ENCODE data around the gene ZNF239.

The ZNF239 gene

DNA sequence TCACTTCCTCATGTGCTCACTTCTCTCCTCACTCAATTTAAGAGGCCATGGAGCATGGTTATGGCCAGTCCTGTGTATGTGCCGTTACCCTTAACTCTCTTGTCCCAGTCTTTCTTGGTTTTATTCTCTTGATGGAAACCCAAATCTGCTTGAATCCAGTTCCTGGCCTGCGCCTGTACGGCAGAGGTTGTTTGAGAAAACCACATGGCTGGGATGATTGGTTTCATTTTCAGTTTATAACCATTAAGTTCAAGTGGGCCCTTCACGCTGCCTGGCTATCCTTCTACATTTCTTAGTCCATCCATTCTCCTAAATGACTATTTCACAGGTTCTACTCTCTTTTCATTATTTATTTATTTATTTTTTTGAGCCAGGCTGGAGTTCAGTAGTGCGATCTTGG, 1.6 kb upstream of the ZNF239 start:
- H3K79me2 ChIP-seq (ENCODE audit: insufficient read depth, low read depth) = no peaks in the 10 kb centered on the region
- no peaks in the 10 kb centered on the region for H3K36me3 ChIP-seq (ENCODE audit: insufficient read depth)
- no peaks in the 10 kb centered on the region for H3K4me1 ChIP-seq (ENCODE audit: low read depth, poor library complexity, severe bottlenecking)
- H2AFZ ChIP-seq (ENCODE audit: low read depth) = no peak overlapping the region
- no peak overlapping the region for H3K27ac ChIP-seq
- H3K4me3 ChIP-seq (IDR thresholded peaks at IDR 0.05; ENCODE audit: insufficient read depth, low read depth, low read length) = no peak overlapping the region
- TF ChIP-seq, protein P1, sequence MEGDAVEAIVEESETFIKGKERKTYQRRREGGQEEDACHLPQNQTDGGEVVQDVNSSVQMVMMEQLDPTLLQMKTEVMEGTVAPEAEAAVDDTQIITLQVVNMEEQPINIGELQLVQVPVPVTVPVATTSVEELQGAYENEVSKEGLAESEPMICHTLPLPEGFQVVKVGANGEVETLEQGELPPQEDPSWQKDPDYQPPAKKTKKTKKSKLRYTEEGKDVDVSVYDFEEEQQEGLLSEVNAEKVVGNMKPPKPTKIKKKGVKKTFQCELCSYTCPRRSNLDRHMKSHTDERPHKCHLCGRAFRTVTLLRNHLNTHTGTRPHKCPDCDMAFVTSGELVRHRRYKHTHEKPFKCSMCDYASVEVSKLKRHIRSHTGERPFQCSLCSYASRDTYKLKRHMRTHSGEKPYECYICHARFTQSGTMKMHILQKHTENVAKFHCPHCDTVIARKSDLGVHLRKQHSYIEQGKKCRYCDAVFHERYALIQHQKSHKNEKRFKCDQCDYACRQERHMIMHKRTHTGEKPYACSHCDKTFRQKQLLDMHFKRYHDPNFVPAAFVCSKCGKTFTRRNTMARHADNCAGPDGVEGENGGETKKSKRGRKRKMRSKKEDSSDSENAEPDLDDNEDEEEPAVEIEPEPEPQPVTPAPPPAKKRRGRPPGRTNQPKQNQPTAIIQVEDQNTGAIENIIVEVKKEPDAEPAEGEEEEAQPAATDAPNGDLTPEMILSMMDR (conservative IDR thresholded peaks at IDR 0.05; ENCODE audit: low read depth, low read length) = no peak
- H3K27me3 ChIP-seq (ENCODE audit: insufficient read depth, low read depth) = no peaks in the 10 kb centered on the region
- no peak overlapping the region for H3K9ac ChIP-seq
- H3K4me2 ChIP-seq = no peak overlapping the region
- no peaks in the 10 kb centered on the region for H4K20me1 ChIP-seq (ENCODE audit: insufficient read depth)

DNA sequence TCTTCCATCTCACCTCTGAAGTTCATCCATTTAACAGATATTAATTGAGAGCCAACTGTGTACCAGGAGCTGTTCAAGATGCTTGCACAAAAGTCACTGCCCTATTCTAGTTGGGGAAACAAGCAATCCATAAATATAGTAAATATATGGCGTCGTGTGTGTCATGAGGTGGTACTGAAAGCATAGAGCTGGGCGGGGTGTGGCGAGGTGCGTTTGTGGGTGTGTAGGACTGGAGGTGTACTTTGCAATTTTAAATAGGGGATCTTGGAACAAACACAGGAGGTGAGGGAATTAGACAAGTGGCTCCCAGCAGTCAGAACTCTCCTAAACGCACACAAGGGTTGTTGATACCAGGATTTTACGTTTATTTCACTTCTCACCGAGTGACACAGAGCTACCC, 490 bp upstream of the ZNF239 start:
- Histone ChIP-seq H2AFZ (ENCODE audit: low read depth) (no peak overlapping the region), H3K4me1 (ENCODE audit: low read depth, poor library complexity, severe bottlenecking) (no peaks in the 10 kb centered on the region), H3K4me3 (IDR thresholded peaks at IDR 0.05; ENCODE audit: insufficient read depth, low read depth, low read length) (no peak overlapping the region), H3K27ac (no peak overlapping the region), H4K20me1 (ENCODE audit: insufficient read depth) (no peaks in the 10 kb centered on the region), H3K36me3 (ENCODE audit: insufficient read depth) (no peaks in the 10 kb centered on the region), H3K4me2 (no peak overlapping the region), H3K9ac (no peak overlapping the region), H3K27me3 (ENCODE audit: insufficient read depth, low read depth) (no peaks in the 10 kb centered on the region), H3K79me2 (ENCODE audit: insufficient read depth, low read depth) (no peaks in the 10 kb centered on the region)
- TF ChIP-seq, protein P1 (conservative IDR thresholded peaks at IDR 0.05; ENCODE audit: low read depth, low read length) = no peak

DNA sequence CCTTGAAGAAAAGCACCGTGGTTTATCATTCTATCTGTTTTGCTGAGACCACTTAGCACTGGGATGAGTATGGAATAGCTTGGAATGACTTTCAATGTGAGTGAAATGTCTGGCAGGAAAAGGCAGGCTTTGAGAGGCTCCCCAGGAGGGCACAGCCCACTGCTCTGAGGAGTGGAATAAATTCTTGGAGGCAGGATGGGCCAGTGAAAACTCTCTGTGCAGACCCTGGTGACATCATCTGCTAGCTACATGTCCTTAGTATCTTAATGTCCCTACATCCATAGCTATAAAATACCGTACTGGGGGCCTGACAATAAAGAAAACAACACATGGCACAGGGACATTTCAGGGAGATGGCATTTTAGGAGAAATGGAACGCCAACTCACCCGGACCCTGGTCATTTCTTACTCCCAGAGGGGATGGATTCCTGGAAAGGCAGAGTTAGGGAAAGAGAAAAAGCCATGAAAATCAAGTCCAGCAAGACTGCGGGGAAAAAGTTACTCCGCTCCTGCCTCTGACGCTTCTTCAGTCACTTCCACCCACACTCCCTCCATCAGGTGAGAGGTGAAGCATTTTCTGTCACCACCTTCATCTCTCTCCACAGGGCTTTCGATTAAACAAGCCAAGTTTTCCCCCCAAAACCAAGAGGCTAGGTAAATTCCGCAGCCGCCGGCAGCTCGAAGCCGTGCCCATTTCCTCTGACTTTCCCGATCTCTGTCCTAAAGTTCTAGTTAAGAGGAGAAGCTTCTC, 991 bp downstream of the ZNF239 start:
- Histone ChIP-seq H3K4me3 (IDR thresholded peaks at IDR 0.05; ENCODE audit: insufficient read depth, low read depth, low read length) (no peak overlapping the region), H3K27ac (no peak overlapping the region), H3K4me1 (ENCODE audit: low read depth, poor library complexity, severe bottlenecking) (no peaks in the 10 kb centered on the region), H3K36me3 (ENCODE audit: insufficient read depth) (no peaks in the 10 kb centered on the region), H3K27me3 (ENCODE audit: insufficient read depth, low read depth) (no peaks in the 10 kb centered on the region), H4K20me1 (ENCODE audit: insufficient read depth) (no peaks in the 10 kb centered on the region), H3K79me2 (ENCODE audit: insufficient read depth, low read depth) (no peaks in the 10 kb centered on the region), H3K4me2 (no peak overlapping the region), H2AFZ (ENCODE audit: low read depth) (no peak overlapping the region), H3K9ac (no peak overlapping the region)
- TF ChIP-seq, protein P1 (conservative IDR thresholded peaks at IDR 0.05; ENCODE audit: low read depth, low read length) = no peak

DNA sequence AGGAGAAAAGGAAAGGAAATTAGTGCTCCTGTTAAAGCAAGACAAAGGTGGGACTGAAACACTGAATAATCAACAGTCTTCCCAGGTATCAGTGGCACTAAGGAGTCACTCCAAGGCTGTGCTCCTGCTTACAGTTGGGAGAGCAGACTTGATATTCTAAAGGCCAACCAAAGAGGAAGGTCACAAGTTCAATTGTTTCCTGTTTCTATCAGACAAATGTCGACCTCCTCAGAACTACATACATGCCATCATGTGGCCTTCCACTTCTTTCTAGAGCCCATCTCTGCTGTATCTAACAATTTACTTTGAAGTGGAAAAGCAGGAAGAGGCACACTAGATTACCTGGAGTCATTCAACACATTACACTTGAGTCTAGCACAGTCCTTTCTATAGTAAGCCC, 3.4 kb downstream of the ZNF239 start:
- Histone ChIP-seq H3K4me2 (no peak overlapping the region), H2AFZ (ENCODE audit: low read depth) (no peak overlapping the region), H3K27me3 (ENCODE audit: insufficient read depth, low read depth) (no peaks in the 10 kb centered on the region), H3K4me1 (ENCODE audit: low read depth, poor library complexity, severe bottlenecking) (no peaks in the 10 kb centered on the region), H3K27ac (no peak overlapping the region), H3K4me3 (IDR thresholded peaks at IDR 0.05; ENCODE audit: insufficient read depth, low read depth, low read length) (no peak overlapping the region), H3K9ac (no peak overlapping the region), H3K36me3 (ENCODE audit: insufficient read depth) (no peaks in the 10 kb centered on the region), H3K79me2 (ENCODE audit: insufficient read depth, low read depth) (no peaks in the 10 kb centered on the region), H4K20me1 (ENCODE audit: insufficient read depth) (no peaks in the 10 kb centered on the region)
- TF ChIP-seq, protein P1 (conservative IDR thresholded peaks at IDR 0.05; ENCODE audit: low read depth, low read length) = no peak

Measured in KMS-11 (cell line).